Body of pancreas (tissue), 4 donors: ENCODE measurements around the gene RDX. TPM values are rescaled to one million over a fixed set of nuclear protein-coding genes. Genes with fewer than 3 reads are reported as not detected.

Experiments
- ATAC-seq: fragments of 150-250 bp; one replicate; pipeline ENCODE4 v1.9.1; 2016
- DNase-seq, 4 donors: peaks; one replicate each; pipeline ENCODE4 v3.0.0-alpha.2; 2019
- H3K27ac ChIP-seq, 4 donors: fragments of 200-600 bp; sonication (generic); 1 replicate in 3 of 4; 2 replicates in 1 of 4; pipeline versions ENCODE4 v1.5.1 to v1.6.1; 2016 to 2019; ENCODE audit warnings: mild to moderate bottlenecking in 1 of 4, mixed read lengths in 1 of 4, moderate library complexity in 1 of 4
- H3K27me3 ChIP-seq, 2 donors: fragments of 200-600 bp; sonication (generic); one replicate each; pipeline ENCODE4 v1.6.0; 2016; ENCODE audit warnings: mild to moderate bottlenecking in 1 of 2
- H3K36me3 ChIP-seq, 2 donors: fragments of 200-600 bp; sonication (generic); replicated peaks in 1 of 2; 2 replicates each; pipeline ENCODE4 v1.5.1; 2016; ENCODE audit warnings: low read depth in 2 of 2; ENCODE audit not compliant: insufficient read depth in 1 of 2
- H3K4me1 ChIP-seq: fragments of 200-600 bp; sonication (generic); one replicate; pipeline ENCODE4 v1.6.0; 2016
- H3K4me3 ChIP-seq, 2 donors: fragments of 200-600 bp; sonication (generic); 1 replicate in 1 of 2; 2 replicates in 1 of 2; pipeline ENCODE4 v1.5.1; 2016 to 2019
- H3K9me3 ChIP-seq, 3 donors: fragments of 200-600 bp; sonication (generic); 1 replicate in 2 of 3; 2 replicates in 1 of 3; pipeline ENCODE4 v1.5.1; 2016
- CTCF ChIP-seq, 7 experiments: fragments of 450-650 bp in 4 of 7; fragments of 200-600 bp in 3 of 7; sonication (generic) in 3 of 7; IDR thresholded peaks; one replicate each; pipeline ENCODE4 v1.5.1; 2016 to 2019; ENCODE audit warnings: antibody characterized with exemption in 7 of 7
- POLR2A ChIP-seq, 3 donors: fragments of 450-650 bp; IDR thresholded peaks; one replicate each; pipeline ENCODE4 v1.6.1; 2016; ENCODE audit warnings: antibody characterized with exemption in 3 of 3, mild to moderate bottlenecking in 2 of 3
- WGBS, 2 donors: methylation state at CpG; one replicate each; pipeline ENCODE4 v1.1.5; 2017; 5-methylcytosine and 5-hydroxymethylcytosine counted together
- intact Hi-C: fragments of 100-400 bp; cut with DNase I; formaldehyde crosslinking; loops from one replicate; pipeline ENCODE4 v1.15.1; 2023
- total RNA-seq, 2 donors: library from RNA; depleted of rRNA; stranded (reverse); fragments of >200 nt; gene quantifications; one replicate each; pipeline ENCODE4 v1.1.0, GENCODE V29; 2016

RDX gene
- total RNA-seq, 2 donors from 2014 or later = 43.8 TPM

- H3K27me3 ChIP-seq = no peaks in the 10 kb centered on the region
- no peaks in the 10 kb centered on the region for H3K9me3 ChIP-seq
- H3K4me3 ChIP-seq = no peak overlapping the region
- TF ChIP-seq POLR2A (IDR thresholded peaks at IDR 0.05) (no peak), CTCF (IDR thresholded peaks at IDR 0.05) (no peak)
- WGBS, 2 donors = 89 to 100% methylated on average over 1 of the region's 1 CpG
- H3K36me3 ChIP-seq = peaks cover 0 to 4% of the 10 kb centered on the region in 2 donors
- no peak overlapping the region for H3K27ac ChIP-seq
- DNase-seq (no peak), ATAC-seq (no peak)
- no peaks in the 10 kb centered on the region for H3K4me1 ChIP-seq
- intact Hi-C loops = no loop called here
Measured at GRCh38 chr11:110268441-110268840, 28.0 kb downstream of the RDX start.

GRCh38 chr11:110262072-110262403 lies 34.4 kb downstream of the RDX start:
- Histone ChIP-seq H3K36me3 (peaks cover 0 to 7% of the 10 kb centered on the region in 2 donors), H3K4me1 (no peaks in the 10 kb centered on the region), H3K27ac (no peak overlapping the region), H3K27me3 (no peaks in the 10 kb centered on the region), H3K9me3 (no peaks in the 10 kb centered on the region), H3K4me3 (no peak overlapping the region)
- DNase-seq = no peak
- 96% methylated on average over 6 of the region's 6 CpGs for WGBS, 2 donors
- intact Hi-C loops = no loop called here
- TF ChIP-seq POLR2A (IDR thresholded peaks at IDR 0.05) (no peak), CTCF (IDR thresholded peaks at IDR 0.05) (no peak)
- no peak for ATAC-seq

GRCh38 chr11:110261195-110262071 lies 35.0 kb downstream of the RDX start:
- TF ChIP-seq POLR2A (IDR thresholded peaks at IDR 0.05) (no peak), CTCF (IDR thresholded peaks at IDR 0.05) (no peak)
- Histone ChIP-seq H3K27ac (no peak overlapping the region), H3K27me3 (no peaks in the 10 kb centered on the region), H3K9me3 (no peaks in the 10 kb centered on the region), H3K4me3 (no peak overlapping the region), H3K4me1 (no peaks in the 10 kb centered on the region), H3K36me3 (peaks cover 0 to 7% of the 10 kb centered on the region in 2 donors)
- no peak for ATAC-seq
- no peak for DNase-seq
- 93 to 98% methylated on average over 2 of the region's 2 CpGs for WGBS, 2 donors
- intact Hi-C loops = no loop called here

- Histone ChIP-seq H3K4me1 (peaks cover 15% of the 10 kb centered on the region), H3K4me3 (no peak overlapping the region), H3K9me3 (no peaks in the 10 kb centered on the region), H3K36me3 (peaks cover 0 to 2% of the 10 kb centered on the region in 2 donors), H3K27me3 (no peaks in the 10 kb centered on the region), H3K27ac (no peak overlapping the region)
- TF ChIP-seq POLR2A (IDR thresholded peaks at IDR 0.05) (no peak), CTCF (IDR thresholded peaks at IDR 0.05) (no peak)
- ATAC-seq (no peak), DNase-seq (no peak)
- intact Hi-C loops = no loop called here
- 57 to 69% methylated on average over 3 of the region's 3 CpGs for WGBS, 2 donors
Measured at GRCh38 chr11:110253525-110253924, 42.9 kb downstream of the RDX start.

GRCh38 chr11:110251836-110252235 lies 44.6 kb downstream of the RDX start:
- peak; percentile 100 for ATAC-seq
- H3K36me3 ChIP-seq = no peaks in the 10 kb centered on the region

More at GRCh38 chr11:110251836-110252235, 44.6 kb downstream of the RDX start:
- H3K9me3 ChIP-seq = no peaks in the 10 kb centered on the region
- DNase-seq = peak; percentile 66 to 90 (median 78)
- 15 to 24% methylated on average over 1 of the region's 1 CpG for WGBS, 2 donors
- H3K4me1 ChIP-seq = peaks cover 15% of the 10 kb centered on the region
- no peaks in the 10 kb centered on the region for H3K27me3 ChIP-seq
- intact Hi-C loops = no loop called here
- H3K27ac ChIP-seq = peak overlapping the region in 3 of 4 donors; percentile 13 to 60 (median 43)
- no peak overlapping the region for H3K4me3 ChIP-seq
- no peak for TF ChIP-seq CTCF (IDR thresholded peaks at IDR 0.05)
- TF ChIP-seq POLR2A (IDR thresholded peaks at IDR 0.05) = no peak
